Skin of body (tissue), 2 donors: Measurements from ENCODE around the gene SH2D6. TPM values are rescaled to one million over a fixed set of nuclear protein-coding genes. Genes with fewer than 3 reads are reported as not detected.
"Not testable (repeated sequence)": the region's sequence is repeated elsewhere in the genome, so short reads cannot be mapped to it uniquely, and the experiment has no call there.

ENCODE experiments used
- DNase-seq: peaks from one replicate; lab custom pipeline; 2025; lab: John Stamatoyannopoulos, UW
- total RNA-seq: library from RNA; depleted of rRNA; stranded (reverse); fragments of >200 nt; gene quantifications from one replicate; pipeline ENCODE4 v1.2.3, GENCODE V29; 2014

The SH2D6 gene
- total RNA-seq: not detected

GRCh38 chr2:85418132-85419008, at the start of gene SH2D6:
Gene SH2D6 (plus strand): TSS chr2:85418714. CDS start chr2:85429466, 10,752 bp downstream.
- peak; percentile 62 for DNase-seq

- no peak for DNase-seq
These were observed 49.6 kb upstream of the SH2D6 start for GRCh38 chr2:85368921-85369320.

- DNase-seq: no peak
These were observed 49.0 kb upstream of the SH2D6 start for GRCh38 chr2:85369500-85369899.

GRCh38 chr2:85371045-85371444, 47.5 kb upstream of the SH2D6 start:
- no peak for DNase-seq

GRCh38 chr2:85376291-85377065, 42.0 kb upstream of the SH2D6 start:
- DNase-seq: no peak

- no peak for DNase-seq
These were observed 41.4 kb upstream of the SH2D6 start for GRCh38 chr2:85377083-85377482.

- DNase-seq: no peak
These were observed 40.3 kb upstream of the SH2D6 start for GRCh38 chr2:85378257-85378656.

GRCh38 chr2:85380048-85380447, 38.5 kb upstream of the SH2D6 start:
- DNase-seq: no peak

GRCh38 chr2:85383151-85383550, 35.4 kb upstream of the SH2D6 start:
- DNase-seq: not testable (repeated sequence)

GRCh38 chr2:85383850-85384249, 34.7 kb upstream of the SH2D6 start:
- DNase-seq: no peak

- no peak for DNase-seq
These were observed 32.8 kb upstream of the SH2D6 start for GRCh38 chr2:85385746-85386145.

- DNase-seq: no peak
These were observed 30.8 kb upstream of the SH2D6 start for GRCh38 chr2:85387754-85388153.

- no peak for DNase-seq
These were observed 29.5 kb upstream of the SH2D6 start for GRCh38 chr2:85388878-85389538.

- no peak for DNase-seq
These were observed 27.4 kb upstream of the SH2D6 start for GRCh38 chr2:85390941-85391669.

- DNase-seq: no peak
These were observed 24.7 kb upstream of the SH2D6 start for GRCh38 chr2:85393836-85394235.

GRCh38 chr2:85394261-85394681, 24.2 kb upstream of the SH2D6 start:
- no peak for DNase-seq

- no peak for DNase-seq
These were observed 23.5 kb upstream of the SH2D6 start for GRCh38 chr2:85394976-85395375.

- no peak for DNase-seq
These were observed 22.5 kb upstream of the SH2D6 start for GRCh38 chr2:85395912-85396475.

GRCh38 chr2:85396531-85397470, 21.7 kb upstream of the SH2D6 start:
- DNase-seq: no peak

GRCh38 chr2:85397925-85398331, 20.6 kb upstream of the SH2D6 start:
- DNase-seq: no peak
